CD4-positive, alpha-beta T cell (primary cell): ENCODE measurements around the gene GIPC1. TPM values are rescaled to one million over a fixed set of nuclear protein-coding genes. Genes with fewer than 3 reads are reported as not detected.

Source experiments
- ATAC-seq: fragments of 200-7000 bp; cut with Tn5 transposase; one replicate; pipeline ENCODE4 v1.10.0; 2022; ENCODE audit warnings: mild to moderate bottlenecking; ENCODE audit not compliant: poor library complexity
- CTCF ChIA-PET: fragments of 350-600 bp; sonication (Branson Sonifier 250); formaldehyde crosslinking; loops from one replicate; lab custom pipeline; 2021; ENCODE audit warnings: antibody characterized with exemption, inconsistent platforms; lab: Charles Lee
- POLR2A ChIA-PET: fragments of 350-600 bp; sonication (Branson Sonifier 250); formaldehyde crosslinking; loops from one replicate; lab custom pipeline; 2021; ENCODE audit warnings: antibody characterized with exemption, inconsistent platforms; lab: Charles Lee
- DNase-seq, 14 experiments: peaks; one replicate each; pipeline ENCODE4 v3.0.0-alpha.2; 2013 to 2020; ENCODE audit warnings: mixed read lengths in 2 of 14
- H3K27ac ChIP-seq, 2 donors: one replicate each; pipeline versions ENCODE4 v1.5.1 to v1.7.0; 2013; ENCODE audit warnings: low read length in 2 of 2, low read depth in 1 of 2, mild to moderate bottlenecking in 1 of 2
- H3K27me3 ChIP-seq, 2 experiments: 1 replicate in 1 of 2; 2 replicates in 1 of 2; pipeline versions ENCODE4 v1.6.1 to v1.7.0; 2013; ENCODE audit warnings: low read length in 2 of 2, control low read depth in 1 of 2, mild to moderate bottlenecking in 1 of 2, moderate library complexity in 1 of 2; ENCODE audit not compliant: insufficient read depth in 2 of 2, control insufficient read depth in 1 of 2
- H3K36me3 ChIP-seq: one replicate; pipeline ENCODE4 v1.6.1; 2013; ENCODE audit warnings: low read length, control low read depth; ENCODE audit not compliant: insufficient read depth
- H3K4me1 ChIP-seq: one replicate; pipeline ENCODE4 v1.6.1; 2013; ENCODE audit warnings: low read length, control low read depth; ENCODE audit not compliant: insufficient read depth
- H3K4me3 ChIP-seq: one replicate; pipeline ENCODE4 v1.5.1; 2013; ENCODE audit warnings: mild to moderate bottlenecking, low read length, moderate library complexity
- H3K9me3 ChIP-seq, 2 experiments: 1 replicate in 1 of 2; 2 replicates in 1 of 2; pipeline versions ENCODE4 v1.6.1 to v1.7.0; 2013; ENCODE audit warnings: low read length in 2 of 2, mild to moderate bottlenecking in 2 of 2, control low read depth in 1 of 2, moderate library complexity in 1 of 2; ENCODE audit not compliant: control insufficient read depth in 1 of 2, insufficient read depth in 1 of 2
- H3K27ac Mint-ChIP-seq: one replicate; pipeline ENCODE4 v1.8.0; 2020; ENCODE audit warnings: mixed read lengths
- H3K27me3 Mint-ChIP-seq: one replicate; pipeline ENCODE4 v1.8.0; 2021; ENCODE audit warnings: mixed read lengths
- H3K36me3 Mint-ChIP-seq: one replicate; pipeline ENCODE4 v1.8.0; 2021; ENCODE audit warnings: low read depth, mixed read lengths
- H3K4me1 Mint-ChIP-seq: one replicate; pipeline ENCODE4 v1.8.0; 2021; ENCODE audit warnings: low read depth, mixed read lengths
- H3K4me3 Mint-ChIP-seq: one replicate; pipeline ENCODE4 v1.8.0; 2020; ENCODE audit warnings: mild to moderate bottlenecking, mixed read lengths
- H3K9me3 Mint-ChIP-seq: one replicate; pipeline ENCODE4 v1.8.0; 2020; ENCODE audit warnings: mixed read lengths
- CTCF ChIP-seq: fragments of 200-600 bp; IDR thresholded peaks from one replicate; pipeline ENCODE4 v1.8.0; 2022; ENCODE audit warnings: antibody characterized with exemption, mild to moderate bottlenecking
- intact Hi-C, 2 experiments: fragments of 100-400 bp; cut with DNase I in 1 of 2; cut with micrococcal nuclease in 1 of 2; formaldehyde crosslinking; loops; one replicate each; pipeline versions ENCODE4 v1.15.1 to v1.9.0; 2023 to 2025; cut with DNase I, micrococcal nuclease
- total RNA-seq, 174 experiments: library from RNA in 2 of 174; stranded (reverse) in 2 of 174; gene quantifications; one replicate each; pipeline ENCODE4 v1.2.3 and lab custom pipeline; 2021 to 2026

The GIPC1 gene
- total RNA-seq, 2 experiments from 2014 or later, result 17.8 to 21.0 TPM

GRCh38 chr19:14470031-14470876, 25.7 kb downstream of the GIPC1 start:
- Mint-ChIP-seq H3K27ac (no peak overlapping the region), H3K9me3 (no peaks in the 10 kb centered on the region), H3K4me3 (no peak overlapping the region), H3K36me3 (peaks cover 37% of the 10 kb centered on the region), H3K27me3 (peaks cover 19% of the 10 kb centered on the region), H3K4me1 (peaks cover 21% of the 10 kb centered on the region)
- no peak overlapping the region for H3K4me3 ChIP-seq
- peaks cover 24% of the 10 kb centered on the region for H3K4me1 ChIP-seq
- CTCF ChIA-PET, result no interaction called here
- no peak for TF ChIP-seq CTCF
- ATAC-seq (no peak), DNase-seq (no peak)
- H3K36me3 ChIP-seq, result peaks cover 48% of the 10 kb centered on the region
- no peak overlapping the region for H3K27ac ChIP-seq
- H3K9me3 ChIP-seq, result peaks cover 0 to 3% of the 10 kb centered on the region in 2 experiments
- intact Hi-C loops, result loop anchor here (5.0 to 10.0 kb wide), 2 partner anchors 123 to 585 kb away; no protein-coding TSS in a partner anchor
- POLR2A ChIA-PET, result no interaction called here
- peaks cover 16 to 22% of the 10 kb centered on the region in 2 experiments for H3K27me3 ChIP-seq

- ATAC-seq (no peak), DNase-seq (no peak)
- no peak for TF ChIP-seq CTCF
- POLR2A ChIA-PET, result interaction anchor here (0.6 kb wide), 1 partner anchor 1519 kb away, joined by 3 read pairs; no protein-coding TSS in a partner anchor
- no peaks in the 10 kb centered on the region for H3K9me3 Mint-ChIP-seq
- Histone ChIP-seq H3K27ac (no peak overlapping the region), H3K36me3 (peaks cover 70% of the 10 kb centered on the region), H3K9me3 (peaks cover 0 to 3% of the 10 kb centered on the region in 2 experiments), H3K4me3 (no peak overlapping the region), H3K27me3 (peaks cover 3 to 5% of the 10 kb centered on the region in 2 experiments), H3K4me1 (peaks cover 11% of the 10 kb centered on the region)
- H3K27ac Mint-ChIP-seq, result no peak overlapping the region
- intact Hi-C loops, result no loop called here
- peaks cover 6% of the 10 kb centered on the region for H3K27me3 Mint-ChIP-seq
- no peak overlapping the region for H3K4me3 Mint-ChIP-seq
- peaks cover 8% of the 10 kb centered on the region for H3K4me1 Mint-ChIP-seq
- H3K36me3 Mint-ChIP-seq, result peaks cover 60% of the 10 kb centered on the region
- CTCF ChIA-PET, result interaction anchor here (1.0 to 1.1 kb wide), 3 partner anchors 11 to 106 kb away, joined by 4 to 5 read pairs (median 4); no protein-coding TSS in a partner anchor
These were observed 28.1 kb downstream of the GIPC1 start for GRCh38 chr19:14467816-14468215.

GRCh38 chr19:14467391-14467790, 28.5 kb downstream of the GIPC1 start:
- ATAC-seq (no peak), DNase-seq (no peak)
- ChIA-PET CTCF (interaction anchor here (1.0 to 1.1 kb wide), 3 partner anchors 12 to 106 kb away, joined by 4 to 5 read pairs (median 4); no protein-coding TSS in a partner anchor), POLR2A (interaction anchor here (0.6 kb wide), 1 partner anchor 1518 kb away, joined by 3 read pairs; no protein-coding TSS in a partner anchor)
- Mint-ChIP-seq H3K36me3 (peaks cover 65% of the 10 kb centered on the region), H3K4me3 (no peak overlapping the region), H3K4me1 (peaks cover 5% of the 10 kb centered on the region), H3K27me3 (peaks cover 1% of the 10 kb centered on the region), H3K9me3 (no peaks in the 10 kb centered on the region), H3K27ac (no peak overlapping the region)
- peaks cover 0 to under 1% of the 10 kb centered on the region in 2 experiments for H3K27me3 ChIP-seq
- no peaks in the 10 kb centered on the region for H3K9me3 ChIP-seq
- H3K4me3 ChIP-seq, result no peak overlapping the region
- TF ChIP-seq CTCF, result no peak
- no peak overlapping the region for H3K27ac ChIP-seq
- H3K36me3 ChIP-seq, result peaks cover 74% of the 10 kb centered on the region
- H3K4me1 ChIP-seq, result peaks cover 7% of the 10 kb centered on the region
- intact Hi-C loops, result no loop called here
